HG02970 (cell line): Measurements from ENCODE around the gene SDCBP2.

ENCODE experiments used
- ATAC-seq: cut with Tn5 transposase; IDR thresholded peaks from one replicate; pipeline ENCODE4 v1.9.1; 2021; ENCODE audit warnings: mild to moderate bottlenecking, moderate library complexity, moderate number of reproducible peaks; ENCODE audit not compliant: unreplicated experiment, low FRiP score

The SDCBP2 gene

GRCh38 chr20:1280195-1281102 lies 48.5 kb downstream of the SDCBP2 start:
- ATAC-seq = no peak

GRCh38 chr20:1278993-1279392 lies 49.9 kb downstream of the SDCBP2 start:
- ATAC-seq = no peak

GRCh38 chr20:1277529-1278322 lies 51.2 kb downstream of the SDCBP2 start:
- ATAC-seq = no peak

GRCh38 chr20:1275919-1276318 lies 53.0 kb downstream of the SDCBP2 start:
- no peak for ATAC-seq

- ATAC-seq = no peak
These were observed 54.2 kb downstream of the SDCBP2 start for GRCh38 chr20:1274485-1275311.

GRCh38 chr20:1273366-1273765 lies 55.6 kb downstream of the SDCBP2 start:
- no peak for ATAC-seq

GRCh38 chr20:1272368-1273100 lies 56.4 kb downstream of the SDCBP2 start:
- no peak for ATAC-seq

- no peak for ATAC-seq
These were observed 59.1 kb downstream of the SDCBP2 start for GRCh38 chr20:1269850-1270249.

GRCh38 chr20:1269235-1269634 lies 59.7 kb downstream of the SDCBP2 start:
- ATAC-seq = no peak

GRCh38 chr20:1267809-1268374 lies 61.0 kb downstream of the SDCBP2 start:
- no peak for ATAC-seq

- ATAC-seq = no peak
These were observed 61.8 kb downstream of the SDCBP2 start for GRCh38 chr20:1267161-1267560.

GRCh38 chr20:1266167-1266973 lies 62.6 kb downstream of the SDCBP2 start, which contains the start of gene SNPH:
SNPH (plus strand) TSS chr20:1266294; CDS start chr20:1296240, 29,946 bp downstream.
- ATAC-seq = no peak

- ATAC-seq = no peak
These were observed 63.1 kb downstream of the SDCBP2 start for GRCh38 chr20:1265916-1266166.

GRCh38 chr20:1265226-1265915 lies 63.6 kb downstream of the SDCBP2 start:
- ATAC-seq = no peak

GRCh38 chr20:1264727-1265126 lies 64.2 kb downstream of the SDCBP2 start:
- no peak for ATAC-seq

GRCh38 chr20:1263853-1264252 lies 65.1 kb downstream of the SDCBP2 start:
- ATAC-seq = no peak
